ENCODE results near the gene TRIM32. TPM values are rescaled to one million over a fixed set of nuclear protein-coding genes. Genes with fewer than 3 reads are reported as not detected.

Gene TRIM32
- total RNA-seq, 1 donor from 2014 or later, result 14.4 TPM

DNA sequence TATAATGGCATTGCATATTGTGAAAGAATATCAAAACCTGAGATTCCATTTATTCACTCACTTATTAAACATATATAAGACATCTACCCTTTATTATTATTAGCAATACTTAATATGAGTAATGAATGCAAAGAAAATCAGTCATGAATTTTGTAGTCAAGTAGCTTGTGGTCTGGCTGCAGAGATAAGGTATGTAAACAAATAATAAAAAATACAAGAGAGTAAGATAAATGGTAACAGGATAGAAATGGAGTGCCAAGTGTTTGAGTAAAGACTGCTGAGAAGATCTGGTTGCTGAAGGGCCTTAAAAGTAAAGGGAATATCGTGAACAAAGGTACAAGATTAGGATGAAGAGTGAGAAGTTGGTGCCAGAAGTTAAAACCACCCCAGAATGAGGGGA lies 18.4 kb downstream of the TRIM32 start:
- H3K36me3 Mint-ChIP-seq (ENCODE audit: low read depth), result peaks cover 16% of the 10 kb centered on the region
- H3K4me3 Mint-ChIP-seq, result no peak overlapping the region
- H3K4me1 Mint-ChIP-seq, result peaks cover 15% of the 10 kb centered on the region
- H3K9me3 Mint-ChIP-seq, result no peaks in the 10 kb centered on the region
- H3K27ac Mint-ChIP-seq, result no peak overlapping the region
- no peak for DNase-seq
- no peaks in the 10 kb centered on the region for H3K27me3 Mint-ChIP-seq
- intact Hi-C loops (cut with micrococcal nuclease), result no loop called here

DNA sequence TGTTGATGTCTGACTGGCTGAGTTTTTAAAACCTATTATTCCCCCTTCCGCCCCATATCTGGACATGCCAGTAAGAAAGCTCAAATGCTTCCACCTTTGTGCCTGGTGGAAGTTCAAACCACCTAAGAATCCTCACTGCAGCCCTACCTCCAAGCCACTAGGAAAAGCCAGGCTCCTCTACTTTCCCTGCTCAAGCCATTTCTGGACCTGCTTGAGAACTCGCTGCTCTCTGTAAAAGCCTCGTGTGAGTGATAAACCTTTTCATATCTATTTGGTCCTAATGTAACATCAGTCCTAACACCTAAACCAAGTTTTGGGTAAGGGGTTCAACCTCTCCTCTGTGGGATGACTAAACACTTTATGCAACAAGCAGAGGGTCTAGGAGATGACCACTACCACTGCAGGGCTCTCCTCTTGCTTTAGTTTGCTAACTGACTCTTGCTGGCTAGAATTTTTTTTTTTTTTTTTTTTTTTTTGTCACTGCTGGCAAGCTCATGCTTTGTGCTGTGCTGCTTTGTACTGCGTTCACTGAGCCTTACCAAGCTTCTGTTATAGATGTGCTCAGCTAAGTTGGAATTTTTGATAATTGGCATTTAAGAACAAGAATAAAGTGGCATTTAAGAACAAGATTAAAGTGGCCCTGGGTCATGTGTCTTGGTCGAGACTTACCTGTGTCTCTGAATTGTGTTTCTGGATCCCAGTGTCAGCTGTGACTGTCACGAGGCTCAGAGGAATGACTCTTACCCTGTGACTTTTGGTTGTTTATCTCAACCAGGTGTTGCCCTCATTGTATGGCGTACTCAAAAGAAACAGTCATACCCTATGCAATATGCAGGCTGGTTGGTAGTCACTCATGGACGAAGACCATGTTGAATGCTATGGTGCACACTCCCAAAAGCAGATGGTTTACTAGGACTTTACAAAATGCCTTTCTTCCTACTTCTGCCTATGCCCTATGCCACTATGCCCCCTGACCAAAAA lies 19.5 kb downstream of the TRIM32 start:
- H3K4me1 Mint-ChIP-seq, result peaks cover 5% of the 10 kb centered on the region
- peaks cover 7% of the 10 kb centered on the region for H3K36me3 Mint-ChIP-seq (ENCODE audit: low read depth)
- DNase-seq, result no peak
- H3K27ac Mint-ChIP-seq, result no peak overlapping the region
- no peaks in the 10 kb centered on the region for H3K9me3 Mint-ChIP-seq
- H3K4me3 Mint-ChIP-seq, result no peak overlapping the region
- intact Hi-C loops (cut with micrococcal nuclease), result no loop called here
- H3K27me3 Mint-ChIP-seq, result no peaks in the 10 kb centered on the region

- H3K4me3 Mint-ChIP-seq, result no peak overlapping the region
- no peaks in the 10 kb centered on the region for H3K9me3 Mint-ChIP-seq
- H3K27ac Mint-ChIP-seq, result no peak overlapping the region
- DNase-seq, result no peak
- H3K27me3 Mint-ChIP-seq, result no peaks in the 10 kb centered on the region
- no peaks in the 10 kb centered on the region for H3K36me3 Mint-ChIP-seq (ENCODE audit: low read depth)
- no peaks in the 10 kb centered on the region for H3K4me1 Mint-ChIP-seq
- intact Hi-C loops (cut with micrococcal nuclease), result no loop called here
These were observed 25.7 kb downstream of the TRIM32 start for GRCh38 chr9:116712781-116713180.

- Mint-ChIP-seq H3K27me3 (no peaks in the 10 kb centered on the region), H3K9me3 (no peaks in the 10 kb centered on the region), H3K36me3 (ENCODE audit: low read depth) (no peaks in the 10 kb centered on the region), H3K4me3 (no peak overlapping the region), H3K27ac (no peak overlapping the region), H3K4me1 (no peaks in the 10 kb centered on the region)
- intact Hi-C loops (cut with micrococcal nuclease), result no loop called here
- no peak for DNase-seq
These were observed 26.2 kb downstream of the TRIM32 start for GRCh38 chr9:116713271-116713670.

DNA sequence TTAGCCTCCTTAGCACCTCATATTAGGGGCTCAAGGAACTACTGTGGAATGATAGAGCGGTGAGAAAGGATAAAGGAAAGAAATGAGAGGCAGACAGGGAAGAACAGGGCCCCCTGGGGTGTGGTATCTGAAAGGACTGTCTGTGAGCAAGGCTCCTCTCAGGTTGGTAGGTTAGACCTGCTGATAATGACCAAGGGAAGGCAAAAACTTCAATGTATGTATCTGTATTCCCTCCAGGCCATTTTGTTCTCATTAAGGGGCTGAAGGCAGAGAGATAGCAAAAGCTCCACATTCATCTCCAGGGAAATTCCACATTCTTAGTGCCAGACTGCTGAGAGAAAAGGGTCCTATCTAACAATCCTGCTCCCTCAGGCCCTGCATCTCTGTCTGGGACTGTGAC lies 28.6 kb downstream of the TRIM32 start:
- H3K27ac Mint-ChIP-seq, result no peak overlapping the region
- H3K9me3 Mint-ChIP-seq, result no peaks in the 10 kb centered on the region
- H3K4me3 Mint-ChIP-seq, result no peak overlapping the region
- intact Hi-C loops (cut with micrococcal nuclease), result no loop called here
- H3K36me3 Mint-ChIP-seq (ENCODE audit: low read depth), result no peaks in the 10 kb centered on the region
- H3K4me1 Mint-ChIP-seq, result no peaks in the 10 kb centered on the region
- no peak for DNase-seq
- H3K27me3 Mint-ChIP-seq, result no peaks in the 10 kb centered on the region

DNA sequence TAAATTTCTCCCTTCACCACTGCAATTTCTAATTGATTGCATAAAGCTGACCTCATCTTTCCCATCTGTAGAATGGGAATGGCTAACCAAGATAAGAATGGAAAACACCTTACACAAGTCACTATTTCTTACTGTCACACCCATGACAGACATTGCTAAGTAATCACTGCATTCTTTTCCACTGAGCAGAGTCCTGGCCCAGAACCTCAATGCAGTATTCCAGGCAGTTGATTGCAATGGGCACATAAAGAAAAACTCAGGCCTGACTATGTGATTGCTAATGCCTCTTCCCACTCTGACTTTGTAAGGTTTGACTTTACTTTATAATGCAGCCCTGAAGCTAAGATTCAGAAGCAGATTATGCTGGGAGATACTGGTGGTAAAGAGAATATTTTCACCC lies 29.3 kb downstream of the TRIM32 start:
- Mint-ChIP-seq H3K4me3 (no peak overlapping the region), H3K4me1 (no peaks in the 10 kb centered on the region), H3K27me3 (no peaks in the 10 kb centered on the region), H3K27ac (no peak overlapping the region), H3K9me3 (no peaks in the 10 kb centered on the region), H3K36me3 (ENCODE audit: low read depth) (no peaks in the 10 kb centered on the region)
- no peak for DNase-seq
- intact Hi-C loops (cut with micrococcal nuclease), result no loop called here

DNA sequence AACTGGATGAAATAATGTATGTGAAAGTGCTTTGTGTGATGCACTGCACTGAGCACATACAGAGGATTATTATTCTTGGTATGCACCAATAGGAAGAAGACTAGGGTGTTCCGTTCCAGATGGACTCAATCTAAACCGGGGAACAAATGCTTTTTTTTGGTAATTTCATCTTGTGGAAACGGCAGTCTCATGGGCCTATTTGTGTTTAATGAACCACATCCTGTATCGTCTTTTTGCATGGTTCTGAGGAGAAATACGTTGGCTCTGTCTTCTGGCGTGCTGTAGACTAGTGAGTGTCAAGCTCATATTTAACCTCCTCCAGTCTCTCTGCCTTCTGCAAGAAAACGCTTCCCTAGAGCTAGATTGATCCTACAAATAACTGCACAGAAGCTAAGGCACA lies 30.0 kb downstream of the TRIM32 start:
- DNase-seq, result no peak
- no peak overlapping the region for H3K27ac Mint-ChIP-seq
- no peaks in the 10 kb centered on the region for H3K36me3 Mint-ChIP-seq (ENCODE audit: low read depth)
- intact Hi-C loops (cut with micrococcal nuclease), result no loop called here
- H3K4me1 Mint-ChIP-seq, result no peaks in the 10 kb centered on the region
- no peaks in the 10 kb centered on the region for H3K9me3 Mint-ChIP-seq
- H3K4me3 Mint-ChIP-seq, result no peak overlapping the region
- H3K27me3 Mint-ChIP-seq, result no peaks in the 10 kb centered on the region

DNA sequence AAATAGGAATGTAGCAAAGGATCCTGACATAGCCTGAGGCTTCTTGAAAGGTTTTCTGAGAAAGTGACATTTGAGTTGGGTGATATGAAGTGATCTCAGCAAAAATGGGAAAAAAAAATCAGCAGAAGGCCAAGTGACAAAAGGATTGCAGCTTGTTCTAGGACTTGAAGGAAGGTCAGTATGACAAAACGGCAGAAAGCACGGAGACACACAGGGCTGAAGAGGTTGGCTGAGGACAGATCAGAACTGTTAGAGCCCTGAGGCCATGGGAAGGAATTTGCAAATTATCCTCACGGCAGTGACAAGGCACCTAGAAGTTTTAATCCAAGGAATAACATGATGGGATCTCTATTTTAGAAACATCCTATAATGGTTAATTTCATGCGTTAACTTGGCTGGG lies 31.0 kb downstream of the TRIM32 start:
- Mint-ChIP-seq H3K27me3 (no peaks in the 10 kb centered on the region), H3K9me3 (no peaks in the 10 kb centered on the region), H3K4me3 (no peak overlapping the region), H3K27ac (no peak overlapping the region), H3K4me1 (no peaks in the 10 kb centered on the region), H3K36me3 (ENCODE audit: low read depth) (no peaks in the 10 kb centered on the region)
- intact Hi-C loops (cut with micrococcal nuclease), result no loop called here
- DNase-seq, result no peak

DNA sequence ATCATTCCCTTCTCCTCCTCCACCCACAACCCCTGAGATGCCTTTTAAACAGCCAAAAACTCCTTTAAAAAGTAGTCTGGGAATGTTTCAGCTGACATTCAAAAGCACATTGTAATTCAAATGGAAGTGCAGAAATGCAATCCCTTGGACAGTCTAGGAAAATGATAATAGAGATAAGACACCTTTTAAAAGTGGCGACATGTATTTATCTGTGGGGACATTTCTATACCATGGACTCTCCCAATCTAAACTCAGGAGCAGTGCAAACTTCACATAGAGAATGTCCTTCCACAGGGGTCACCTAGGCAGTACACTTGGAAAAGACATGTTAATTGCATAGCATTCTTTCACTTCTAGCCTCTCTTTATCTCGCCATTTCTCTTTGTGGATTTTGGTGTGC lies 33.0 kb downstream of the TRIM32 start:
- Mint-ChIP-seq H3K4me3 (no peak overlapping the region), H3K4me1 (no peaks in the 10 kb centered on the region), H3K27ac (no peak overlapping the region), H3K27me3 (no peaks in the 10 kb centered on the region), H3K36me3 (ENCODE audit: low read depth) (no peaks in the 10 kb centered on the region), H3K9me3 (no peaks in the 10 kb centered on the region)
- intact Hi-C loops (cut with micrococcal nuclease), result no loop called here
- DNase-seq, result no peak

DNA sequence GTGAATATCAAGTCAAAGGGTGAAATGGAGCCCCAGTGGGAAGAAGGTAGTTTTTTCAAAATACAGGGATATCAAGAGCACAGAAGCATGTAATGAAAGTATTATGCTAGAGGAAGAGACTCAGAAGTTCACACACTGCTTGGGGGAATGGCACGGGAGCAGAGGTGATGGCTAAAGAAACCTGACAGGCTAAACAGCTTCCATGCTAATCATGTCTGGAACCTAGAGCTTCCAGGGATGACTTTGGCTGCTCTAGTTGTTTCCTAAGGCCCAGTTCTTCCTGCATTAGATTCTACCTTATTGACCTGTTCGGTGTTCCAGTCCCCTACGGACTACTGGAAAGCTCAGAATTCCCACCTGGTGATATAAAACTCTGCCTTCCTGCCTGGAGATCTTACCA lies 34.3 kb downstream of the TRIM32 start:
- Mint-ChIP-seq H3K36me3 (ENCODE audit: low read depth) (no peaks in the 10 kb centered on the region), H3K4me1 (no peaks in the 10 kb centered on the region), H3K4me3 (no peak overlapping the region), H3K27ac (no peak overlapping the region), H3K27me3 (no peaks in the 10 kb centered on the region), H3K9me3 (no peaks in the 10 kb centered on the region)
- DNase-seq, result no peak
- intact Hi-C loops (cut with micrococcal nuclease), result no loop called here

- no peaks in the 10 kb centered on the region for H3K9me3 Mint-ChIP-seq
- intact Hi-C loops (cut with micrococcal nuclease), result no loop called here
- no peak overlapping the region for H3K4me3 Mint-ChIP-seq
- no peaks in the 10 kb centered on the region for H3K27me3 Mint-ChIP-seq
- DNase-seq, result no peak
- no peaks in the 10 kb centered on the region for H3K4me1 Mint-ChIP-seq
- no peaks in the 10 kb centered on the region for H3K36me3 Mint-ChIP-seq (ENCODE audit: low read depth)
- H3K27ac Mint-ChIP-seq, result no peak overlapping the region
These were observed 34.8 kb downstream of the TRIM32 start for GRCh38 chr9:116721944-116722343.

GRCh38 chr9:116724123-116724522 lies 37.0 kb downstream of the TRIM32 start:
- Mint-ChIP-seq H3K27me3 (no peaks in the 10 kb centered on the region), H3K36me3 (ENCODE audit: low read depth) (no peaks in the 10 kb centered on the region), H3K4me1 (no peaks in the 10 kb centered on the region), H3K4me3 (no peak overlapping the region), H3K9me3 (no peaks in the 10 kb centered on the region), H3K27ac (no peak overlapping the region)
- no peak for DNase-seq
- intact Hi-C loops (cut with micrococcal nuclease), result no loop called here

- no peaks in the 10 kb centered on the region for H3K36me3 Mint-ChIP-seq (ENCODE audit: low read depth)
- no peaks in the 10 kb centered on the region for H3K9me3 Mint-ChIP-seq
- no peak overlapping the region for H3K4me3 Mint-ChIP-seq
- no peaks in the 10 kb centered on the region for H3K4me1 Mint-ChIP-seq
- H3K27ac Mint-ChIP-seq, result no peak overlapping the region
- no peak for DNase-seq
- no peaks in the 10 kb centered on the region for H3K27me3 Mint-ChIP-seq
- intact Hi-C loops (cut with micrococcal nuclease), result no loop called here
These were observed 39.5 kb downstream of the TRIM32 start for GRCh38 chr9:116726602-116727001.

GRCh38 chr9:116733010-116733641 lies 46.0 kb downstream of the TRIM32 start:
- Mint-ChIP-seq H3K9me3 (no peaks in the 10 kb centered on the region), H3K27me3 (peaks cover 2% of the 10 kb centered on the region), H3K27ac (no peak overlapping the region), H3K36me3 (ENCODE audit: low read depth) (no peaks in the 10 kb centered on the region), H3K4me3 (no peak overlapping the region), H3K4me1 (no peaks in the 10 kb centered on the region)
- DNase-seq, result no peak
- intact Hi-C loops (cut with micrococcal nuclease), result no loop called here

All from activated CD4-positive, alpha-beta T cell treated with anti-CD3 and anti-CD28 coated beads, Interleukin-2, amount 10 ng/mL, durations not matched to agents 24 days and 14 days (primary cell).